B cell (primary cell): ENCODE data around the gene DDRGK1.

ENCODE experiments used
- CTCF ChIP-seq: fragments of 200-600 bp; IDR thresholded peaks from one replicate; pipeline ENCODE4 v1.8.0; 2022; ENCODE audit warnings: antibody characterized with exemption, mild to moderate bottlenecking
- EZH2 ChIP-seq: IDR thresholded peaks from 2 replicates; pipeline ENCODE4 v1.6.1; 2012; ENCODE audit warnings: borderline replicate concordance, low read depth, mild to moderate bottlenecking, moderate library complexity, low read length; ENCODE audit not compliant: insufficient read depth, poor library complexity, severe bottlenecking

GRCh38 chr20:3210346-3210745 is 5.9 kb upstream of the DDRGK1 start:
- no peak for TF ChIP-seq CTCF
- TF ChIP-seq EZH2 = no peak
